GM19351 (cell line): ENCODE data around the gene JAK1.
"Not testable (repeated sequence)": the region's sequence is repeated elsewhere in the genome, so short reads cannot be mapped to it uniquely, and the experiment has no call there.

Experiments used
- ATAC-seq: cut with Tn5 transposase; IDR thresholded peaks from one replicate; pipeline ENCODE4 v1.9.1; 2021; ENCODE audit warnings: mild to moderate bottlenecking, moderate library complexity; ENCODE audit not compliant: unreplicated experiment

Gene JAK1

GRCh38 chr1:64966158-64966971 lies at the start of gene JAK1:
Gene JAK1, minus strand, starts transcription at chr1:64966549. Its CDS starts 80,285 bp downstream, at chr1:64886264.
- ATAC-seq: peak; percentile 67

- ATAC-seq: no peak
Observed at GRCh38 chr1:65014321-65014720, 48.0 kb upstream of the JAK1 start.

DNA sequence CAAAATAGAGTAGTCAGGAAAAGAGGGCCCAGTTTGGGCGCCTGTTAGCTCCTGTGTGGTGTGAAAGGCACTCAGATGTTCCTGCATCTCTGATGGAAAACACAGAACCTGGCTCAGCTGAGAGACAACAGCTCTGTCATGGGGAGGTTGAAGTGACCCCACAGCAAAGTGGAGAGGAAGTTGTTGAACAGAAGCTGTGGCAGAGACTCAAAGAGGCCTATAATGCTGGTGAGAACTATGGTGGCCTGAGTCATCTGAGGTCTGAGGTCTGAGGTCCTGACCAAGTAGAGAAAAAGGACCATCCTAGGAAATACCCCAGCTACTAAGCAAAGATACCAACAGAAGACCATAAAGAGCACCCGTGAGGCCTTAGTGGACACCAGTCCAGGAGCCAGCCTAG lies 45.6 kb upstream of the JAK1 start:
- ATAC-seq: no peak

DNA sequence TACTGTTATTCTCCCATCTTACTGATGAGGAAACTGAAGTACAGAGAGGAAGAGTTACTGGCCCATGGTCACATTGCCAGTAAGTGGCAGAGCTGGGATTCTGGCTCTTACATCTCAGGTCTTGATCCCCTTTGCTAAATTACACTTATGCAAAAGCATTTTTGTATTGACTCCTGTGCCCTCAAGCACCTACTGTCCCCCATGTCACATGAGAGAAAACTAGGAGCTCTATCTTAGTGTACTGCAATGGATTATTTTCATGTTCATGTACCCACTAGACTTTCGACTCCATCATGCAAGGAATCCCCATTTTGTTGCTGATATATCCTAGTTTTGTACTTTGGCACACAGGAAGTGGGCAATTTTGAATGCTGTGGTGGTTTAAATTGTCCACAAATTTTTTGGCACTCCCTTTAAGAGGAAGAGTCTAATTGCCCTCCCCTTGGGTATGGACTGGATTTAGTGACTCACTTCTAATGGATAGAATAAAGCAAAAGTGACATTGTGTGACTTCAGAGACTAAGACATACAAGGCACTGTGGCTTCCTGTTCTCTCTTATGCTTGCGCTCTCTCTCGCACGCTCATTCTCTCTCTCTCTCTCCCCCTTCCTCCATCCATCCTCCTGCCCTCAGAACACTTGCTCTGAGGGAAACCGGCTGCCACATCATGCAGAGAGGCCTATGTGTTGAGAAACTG lies 43.5 kb upstream of the JAK1 start:
- ATAC-seq: no peak

DNA sequence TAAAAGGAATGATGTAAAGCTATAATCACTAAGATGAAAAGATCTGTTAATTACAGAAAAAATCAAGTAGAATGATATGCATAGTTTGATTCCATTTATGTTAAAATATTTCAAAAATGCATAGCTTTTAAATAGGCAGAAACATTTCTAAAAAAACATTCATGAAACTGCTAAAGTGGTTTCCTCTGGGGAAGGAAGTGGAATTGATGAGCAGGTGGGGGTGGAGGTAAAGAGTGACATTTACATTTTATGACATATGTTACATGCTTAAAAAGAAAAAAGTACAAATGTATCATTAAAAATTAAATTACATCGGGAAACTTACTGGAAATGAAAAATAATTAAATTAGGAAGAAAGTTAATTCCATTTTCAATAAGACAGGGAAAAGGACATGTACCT lies 42.8 kb upstream of the JAK1 start:
- no peak for ATAC-seq

DNA sequence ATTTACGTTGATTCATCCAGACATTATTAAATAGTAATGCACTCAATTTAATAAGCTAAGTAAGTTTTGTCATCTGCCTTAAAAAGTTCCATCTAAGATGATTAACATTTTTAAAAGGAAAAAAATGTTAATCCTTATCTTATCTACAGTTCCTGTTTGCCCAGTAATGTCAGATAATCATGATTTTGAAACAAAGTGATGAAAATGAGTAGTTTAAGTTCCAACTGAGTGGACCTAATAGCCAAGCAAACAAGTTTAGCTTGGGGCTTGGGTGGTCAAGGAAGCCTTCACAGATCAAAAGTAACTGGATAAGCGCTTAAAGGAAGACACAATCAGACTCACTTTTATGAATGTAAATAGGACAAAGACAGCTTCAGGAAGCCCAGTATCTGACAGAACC lies 40.5 kb upstream of the JAK1 start:
- no peak for ATAC-seq

GRCh38 chr1:65003316-65003664 lies 36.9 kb upstream of the JAK1 start:
- no peak for ATAC-seq

DNA sequence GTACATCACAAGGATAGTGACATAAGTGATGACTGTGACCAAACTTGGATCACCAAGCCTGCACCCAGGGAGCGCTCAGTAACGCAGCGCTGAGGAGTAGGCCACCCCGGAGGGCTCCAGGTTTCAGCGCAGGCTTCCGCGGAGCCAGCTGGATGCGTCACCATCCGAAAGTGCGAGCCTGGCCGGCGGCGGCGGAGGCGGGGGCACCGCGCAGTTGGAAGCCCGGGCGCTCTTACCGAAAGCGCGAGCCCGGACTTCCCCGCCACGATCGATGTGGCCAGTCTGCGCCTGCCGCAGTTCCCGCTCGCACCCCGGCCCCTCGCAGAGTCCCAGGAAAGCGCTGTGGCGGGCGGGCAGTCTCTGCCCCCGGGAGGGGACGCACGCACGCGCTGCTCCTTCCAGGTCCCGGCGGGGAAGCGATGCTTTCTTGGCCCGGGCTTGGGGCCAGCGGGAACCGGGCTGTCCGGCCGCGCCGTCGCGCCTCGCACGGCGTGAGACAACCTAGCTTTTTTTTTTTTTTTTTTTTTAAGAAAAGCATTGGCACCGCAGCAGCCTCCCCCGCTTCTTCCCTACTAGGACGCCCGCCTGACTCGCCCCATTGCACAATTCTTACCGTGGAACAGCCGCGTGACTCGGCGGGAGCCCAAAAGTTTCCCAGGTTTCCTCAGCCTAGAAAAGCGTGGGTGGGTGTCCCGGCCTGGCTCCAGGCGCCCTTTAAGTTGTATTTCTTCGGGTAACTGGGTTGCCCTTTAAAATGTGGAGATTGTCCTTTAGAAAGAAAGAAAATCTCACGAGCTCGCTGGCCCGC lies 36.4 kb upstream of the JAK1 start:
- peak; percentile 74 for ATAC-seq

- no peak for ATAC-seq
Observed at GRCh38 chr1:65002156-65002507, 35.8 kb upstream of the JAK1 start.

- peak; percentile 46 for ATAC-seq
Observed at GRCh38 chr1:65001231-65001792, 35.0 kb upstream of the JAK1 start.

GRCh38 chr1:64998425-64998948 lies 32.1 kb upstream of the JAK1 start:
- not testable (repeated sequence) for ATAC-seq

GRCh38 chr1:64996541-64997257 lies 30.4 kb upstream of the JAK1 start:
- no peak for ATAC-seq

GRCh38 chr1:64995316-64995715 lies 29.0 kb upstream of the JAK1 start:
- ATAC-seq: no peak

- peak; percentile 99 for ATAC-seq
Observed at GRCh38 chr1:64986903-64987871, 20.8 kb upstream of the JAK1 start.

GRCh38 chr1:64984737-64985136 lies 18.4 kb upstream of the JAK1 start:
- ATAC-seq: no peak

- no peak for ATAC-seq
Observed at GRCh38 chr1:64984106-64984505, 17.8 kb upstream of the JAK1 start.

DNA sequence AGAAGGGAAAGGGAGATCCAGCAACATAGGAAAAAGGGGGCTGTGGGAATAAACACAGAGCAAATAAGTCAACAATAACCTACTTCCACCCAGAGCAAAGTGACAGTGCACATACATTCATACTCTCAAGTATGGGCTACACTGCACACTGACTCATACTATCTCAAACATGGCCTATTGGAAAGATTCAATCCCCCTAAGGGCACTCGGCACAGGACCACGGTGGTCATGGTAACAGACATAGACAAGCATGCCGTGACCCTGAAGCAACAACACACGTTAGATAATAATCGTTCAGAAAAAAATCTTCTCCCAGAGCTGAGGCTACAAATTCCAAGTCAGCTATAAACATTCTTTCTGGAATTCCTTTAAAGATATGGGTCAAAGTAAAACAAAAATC lies 16.8 kb upstream of the JAK1 start:
- no peak for ATAC-seq

GRCh38 chr1:64981601-64982533 lies 15.5 kb upstream of the JAK1 start:
- ATAC-seq: no peak
